Hematopoietic multipotent progenitor cell treated with erythropoietin and hydrocortisone succinate and interleukin-3 and kit ligand, for 8 days (in vitro differentiated cells): ENCODE data around the gene TCN2.
"Not testable (repeated sequence)": the region's sequence is repeated elsewhere in the genome, so short reads cannot be mapped to it uniquely, and the experiment has no call there.

ENCODE experiments used
- DNase-seq: peaks from one replicate; pipeline ENCODE4 v3.0.0-alpha.2; 2015

Gene TCN2

GRCh38 chr22:30650508-30651116 lies 43.6 kb downstream of the TCN2 start:
- peak; percentile 26 for DNase-seq

GRCh38 chr22:30652852-30653251 lies 45.9 kb downstream of the TCN2 start:
- no peak for DNase-seq

- DNase-seq: no peak
These were observed 47.4 kb downstream of the TCN2 start for GRCh38 chr22:30654361-30654760.

GRCh38 chr22:30655532-30655931 lies 48.6 kb downstream of the TCN2 start:
- DNase-seq: no peak

- DNase-seq: no peak
These were observed 55.1 kb downstream of the TCN2 start for GRCh38 chr22:30662040-30662439.

GRCh38 chr22:30664798-30665197 lies 57.8 kb downstream of the TCN2 start:
- no peak for DNase-seq

- no peak for DNase-seq
These were observed 58.3 kb downstream of the TCN2 start for GRCh38 chr22:30665266-30665665.

- no peak for DNase-seq
These were observed 58.8 kb downstream of the TCN2 start for GRCh38 chr22:30665786-30666185.

GRCh38 chr22:30667107-30667493 lies 60.1 kb downstream of the TCN2 start:
- no peak for DNase-seq

GRCh38 chr22:30667494-30668385 lies 60.8 kb downstream of the TCN2 start, which contains the start of gene DUSP18:
DUSP18 (minus strand) TSS chr22:30667875; CDS start chr22:30664003, 3,872 bp downstream.
- DNase-seq: peak; percentile 91

- no peak for DNase-seq
These were observed 61.4 kb downstream of the TCN2 start for GRCh38 chr22:30668386-30668710.

- no peak for DNase-seq
These were observed 64.1 kb downstream of the TCN2 start for GRCh38 chr22:30671071-30671470.

- peak; percentile 70 for DNase-seq
These were observed 66.2 kb downstream of the TCN2 start for GRCh38 chr22:30673136-30673535.

- no peak for DNase-seq
These were observed 67.5 kb downstream of the TCN2 start for GRCh38 chr22:30674482-30674881.

- DNase-seq: peak; percentile 66
These were observed 68.5 kb downstream of the TCN2 start for GRCh38 chr22:30675436-30675835.

- DNase-seq: not testable (repeated sequence)
These were observed 69.6 kb downstream of the TCN2 start for GRCh38 chr22:30676565-30676964.
